HG03045 (cell line): ENCODE data around the gene MYO10.
"Not testable (repeated sequence)": the region's sequence is repeated elsewhere in the genome, so short reads cannot be mapped to it uniquely, and the experiment has no call there.

Experiments
- ATAC-seq: cut with Tn5 transposase; IDR thresholded peaks from one replicate; pipeline ENCODE4 v1.9.1; 2021; ENCODE audit warnings: mild to moderate bottlenecking, moderate library complexity; ENCODE audit not compliant: unreplicated experiment

Gene MYO10

GRCh38 chr5:16889972-16890519, 46.0 kb downstream of the MYO10 start:
- no peak for ATAC-seq

- ATAC-seq = no peak
Observed at GRCh38 chr5:16889203-16889971, 46.7 kb downstream of the MYO10 start.

GRCh38 chr5:16888694-16889124, 47.4 kb downstream of the MYO10 start:
- ATAC-seq = no peak

GRCh38 chr5:16886793-16887345, 49.2 kb downstream of the MYO10 start:
- ATAC-seq = no peak

- ATAC-seq = no peak
Observed at GRCh38 chr5:16886366-16886736, 49.7 kb downstream of the MYO10 start.

GRCh38 chr5:16885635-16886365, 50.3 kb downstream of the MYO10 start:
- ATAC-seq = no peak

GRCh38 chr5:16884595-16884994, 51.5 kb downstream of the MYO10 start:
- ATAC-seq = no peak

GRCh38 chr5:16883806-16884205, 52.3 kb downstream of the MYO10 start:
- ATAC-seq = no peak

GRCh38 chr5:16883176-16883575, 52.9 kb downstream of the MYO10 start:
- no peak for ATAC-seq

GRCh38 chr5:16881251-16881650, 54.8 kb downstream of the MYO10 start:
- ATAC-seq = no peak

GRCh38 chr5:16880547-16880946, 55.5 kb downstream of the MYO10 start:
- no peak for ATAC-seq

GRCh38 chr5:16879650-16880049, 56.4 kb downstream of the MYO10 start:
- no peak for ATAC-seq

- ATAC-seq = no peak
Observed at GRCh38 chr5:16879191-16879590, 56.9 kb downstream of the MYO10 start.

GRCh38 chr5:16877267-16877935, 58.7 kb downstream of the MYO10 start:
- no peak for ATAC-seq

- ATAC-seq = not testable (repeated sequence)
Observed at GRCh38 chr5:16874424-16874823, 61.7 kb downstream of the MYO10 start.

- ATAC-seq = no peak
Observed at GRCh38 chr5:16871746-16872339, 64.2 kb downstream of the MYO10 start.

GRCh38 chr5:16870878-16871277, 65.2 kb downstream of the MYO10 start:
- ATAC-seq = no peak

- no peak for ATAC-seq
Observed at GRCh38 chr5:16869821-16870796, 66.0 kb downstream of the MYO10 start.

- no peak for ATAC-seq
Observed at GRCh38 chr5:16867577-16867953, 68.5 kb downstream of the MYO10 start.
